ENCODE data around the gene MYD88. TPM values are rescaled to one million over a fixed set of nuclear protein-coding genes. Genes with fewer than 3 reads are reported as not detected.

MYD88 gene
- total RNA-seq, 1 experiment from 2014 or later: 14.8 TPM

- peaks cover 12% of the 10 kb centered on the region for H3K79me2 ChIP-seq (ENCODE audit: insufficient read depth, low read length)
- CTCF ChIA-PET: interaction anchor here (1.1 to 1.3 kb wide), 2 partner anchors 128 to 166 kb away, joined by 4 read pairs; no protein-coding TSS in a partner anchor
- H3K4me1 ChIP-seq (ENCODE audit: control insufficient read depth in 1 of 2, insufficient read depth in 2 of 2, low read length in 2 of 2): peaks cover 22 to 33% of the 10 kb centered on the region in 2 experiments
- H3K9ac ChIP-seq (ENCODE audit: low read length): no peak overlapping the region
- no peak overlapping the region for H3K4me2 ChIP-seq (ENCODE audit: low read length)
- DNase-seq (ENCODE audit: low read depth, low spot score) (no peak), ATAC-seq (peak; percentile 58)
- H3K36me3 ChIP-seq (ENCODE audit: control insufficient read depth in 1 of 2, insufficient read depth in 2 of 2, low read length in 2 of 2): peaks cover 16 to 17% of the 10 kb centered on the region in 2 experiments; a peak in 2 of 4 replicates
- no peak overlapping the region for H2AFZ ChIP-seq (ENCODE audit: low read depth, low read length, poor library complexity, severe bottlenecking)
- no TSS peak for BruUV-seq (replicated peaks)
- intact Hi-C loops (cut with micrococcal nuclease): loop anchor here (2.0 to 10.0 kb wide), 5 partner anchors 116 to 351 kb away; partner anchors contain the start of genes ACVR2B and XYLB
- no peaks in the 10 kb centered on the region for H3K27me3 ChIP-seq (ENCODE audit: insufficient read depth, low read length)
- no peaks in the 10 kb centered on the region for H3K9me3 ChIP-seq (ENCODE audit: control insufficient read depth in 1 of 2, insufficient read depth in 1 of 2, low read depth in 1 of 2, low read length in 2 of 2)
- TF ChIP-seq CTCF (IDR thresholded peaks at IDR 0.05 in 2 of 3, conservative IDR thresholded peaks at IDR 0.05 in 1 of 3; ENCODE audit: borderline replicate concordance in 1 of 3, insufficient read depth in 1 of 3, low read depth in 2 of 3, low read length in 2 of 3) (peak in 2 of 3 experiments; percentile 52 to 64; a peak in 4 of 6 replicates), YY1 (IDR thresholded peaks at IDR 0.05; ENCODE audit: extremely low read depth, insufficient replicate concordance, low read depth, low read length) (peak; percentile 22), FOSL1 (IDR thresholded peaks at IDR 0.05; ENCODE audit: low read depth) (no peak)
- H4K20me1 ChIP-seq (ENCODE audit: insufficient read depth): no peaks in the 10 kb centered on the region
- H3K4me3 ChIP-seq (replicated peaks in 1 of 2; ENCODE audit: low read depth in 1 of 2, low read length in 2 of 2): no peak overlapping the region
- H3K27ac ChIP-seq (ENCODE audit: low read depth, low read length): no peak overlapping the region
- RAD21 ChIA-PET (ENCODE audit: low non-redundant PET in 1 of 2, low total read pairs in 2 of 2, uncharacterized antibody in 2 of 2, unreplicated experiment in 2 of 2): no interaction called here
- H3K9me2 ChIP-seq (ENCODE audit: insufficient read depth): no peaks in the 10 kb centered on the region
- POLR2A ChIA-PET: no interaction called here
Observed at GRCh38 chr3:38131621-38132369, 6.7 kb upstream of the MYD88 start.

DNA sequence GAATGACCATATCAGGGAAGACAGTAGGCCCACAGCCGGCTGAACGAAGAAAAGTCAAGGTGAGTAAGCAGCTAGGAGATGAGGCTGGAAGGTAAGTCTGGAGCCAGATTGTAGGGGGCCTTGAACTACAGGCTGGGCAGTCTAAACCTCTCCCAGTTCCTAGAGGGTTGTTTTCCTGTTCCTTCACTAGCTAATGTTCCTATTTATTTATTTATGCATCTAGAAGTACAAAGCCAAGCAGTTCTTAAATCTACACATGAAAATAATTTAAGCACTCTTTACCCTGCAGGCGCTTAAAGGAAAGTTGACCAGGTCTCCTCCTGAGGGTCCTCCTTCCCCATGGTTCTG is 5.3 kb upstream of the MYD88 start:
- ChIA-PET CTCF (interaction anchor here (0.8 to 1.3 kb wide), 4 partner anchors 130 to 242 kb away, joined by 3 to 4 read pairs (median 3); partner anchors contain the start of gene XYLB), RAD21 (ENCODE audit: low non-redundant PET in 1 of 2, low total read pairs in 2 of 2, uncharacterized antibody in 2 of 2, unreplicated experiment in 2 of 2) (no interaction called here), POLR2A (no interaction called here)
- Histone ChIP-seq H3K9ac (ENCODE audit: low read length) (peak overlapping the region; percentile 23), H4K20me1 (ENCODE audit: insufficient read depth) (no peaks in the 10 kb centered on the region), H3K4me1 (ENCODE audit: control insufficient read depth in 1 of 2, insufficient read depth in 2 of 2, low read length in 2 of 2) (peaks cover 28 to 42% of the 10 kb centered on the region in 2 experiments), H3K4me3 (replicated peaks in 1 of 2; ENCODE audit: low read depth in 1 of 2, low read length in 2 of 2) (peak overlapping the region in 1 of 2 experiments; percentile 40; a peak in 2 of 4 replicates), H3K27ac (ENCODE audit: low read depth, low read length) (peak overlapping the region; percentile 47; the same call in 1 of the 2 replicates), H3K79me2 (ENCODE audit: insufficient read depth, low read length) (peaks cover 12% of the 10 kb centered on the region), H3K9me2 (ENCODE audit: insufficient read depth) (no peaks in the 10 kb centered on the region), H2AFZ (ENCODE audit: low read depth, low read length, poor library complexity, severe bottlenecking) (no peak overlapping the region), H3K9me3 (ENCODE audit: control insufficient read depth in 1 of 2, insufficient read depth in 1 of 2, low read depth in 1 of 2, low read length in 2 of 2) (no peaks in the 10 kb centered on the region), H3K27me3 (ENCODE audit: insufficient read depth, low read length) (no peaks in the 10 kb centered on the region), H3K4me2 (ENCODE audit: low read length) (peak overlapping the region; percentile 78), H3K36me3 (ENCODE audit: control insufficient read depth in 1 of 2, insufficient read depth in 2 of 2, low read length in 2 of 2) (peaks cover 15 to 16% of the 10 kb centered on the region in 2 experiments; a peak in 2 of 4 replicates)
- no peak for DNase-seq (ENCODE audit: low read depth, low spot score)
- intact Hi-C loops (cut with micrococcal nuclease): loop anchor here (5.0 to 10.0 kb wide), 4 partner anchors 114 to 349 kb away; partner anchors contain the start of genes ACVR2B and XYLB
- no peak for ATAC-seq
- TF ChIP-seq ZNF274 (IDR thresholded peaks at IDR 0.05; ENCODE audit: low read depth, low read length): no peak
- no peak for TF ChIP-seq CEBPB (IDR thresholded peaks at IDR 0.05; ENCODE audit: low read depth)
- TF ChIP-seq CTCF (IDR thresholded peaks at IDR 0.05 in 2 of 3, conservative IDR thresholded peaks at IDR 0.05 in 1 of 3; ENCODE audit: borderline replicate concordance in 1 of 3, insufficient read depth in 1 of 3, low read depth in 2 of 3, low read length in 2 of 3): no peak
- no peak for TF ChIP-seq ZFX (IDR thresholded peaks at IDR 0.05)
- TF ChIP-seq, protein P1, sequence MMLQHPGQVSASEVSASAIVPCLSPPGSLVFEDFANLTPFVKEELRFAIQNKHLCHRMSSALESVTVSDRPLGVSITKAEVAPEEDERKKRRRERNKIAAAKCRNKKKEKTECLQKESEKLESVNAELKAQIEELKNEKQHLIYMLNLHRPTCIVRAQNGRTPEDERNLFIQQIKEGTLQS (IDR thresholded peaks at IDR 0.05): no peak
- TF ChIP-seq, protein P2, sequence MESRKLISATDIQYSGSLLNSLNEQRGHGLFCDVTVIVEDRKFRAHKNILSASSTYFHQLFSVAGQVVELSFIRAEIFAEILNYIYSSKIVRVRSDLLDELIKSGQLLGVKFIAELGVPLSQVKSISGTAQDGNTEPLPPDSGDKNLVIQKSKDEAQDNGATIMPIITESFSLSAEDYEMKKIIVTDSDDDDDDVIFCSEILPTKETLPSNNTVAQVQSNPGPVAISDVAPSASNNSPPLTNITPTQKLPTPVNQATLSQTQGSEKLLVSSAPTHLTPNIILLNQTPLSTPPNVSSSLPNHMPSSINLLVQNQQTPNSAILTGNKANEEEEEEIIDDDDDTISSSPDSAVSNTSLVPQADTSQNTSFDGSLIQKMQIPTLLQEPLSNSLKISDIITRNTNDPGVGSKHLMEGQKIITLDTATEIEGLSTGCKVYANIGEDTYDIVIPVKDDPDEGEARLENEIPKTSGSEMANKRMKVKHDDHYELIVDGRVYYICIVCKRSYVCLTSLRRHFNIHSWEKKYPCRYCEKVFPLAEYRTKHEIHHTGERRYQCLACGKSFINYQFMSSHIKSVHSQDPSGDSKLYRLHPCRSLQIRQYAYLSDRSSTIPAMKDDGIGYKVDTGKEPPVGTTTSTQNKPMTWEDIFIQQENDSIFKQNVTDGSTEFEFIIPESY (IDR thresholded peaks at IDR 0.05; ENCODE audit: extremely low read depth, insufficient replicate concordance, low read length): no peak
- TF ChIP-seq TCF7L2 (IDR thresholded peaks at IDR 0.05; ENCODE audit: borderline replicate concordance, extremely low read depth, insufficient read depth, insufficient read length): no peak
- BruUV-seq (replicated peaks): no TSS peak
